ENCODE data around the gene FCGR3B.
"Not testable (repeated sequence)": the region's sequence is repeated elsewhere in the genome, so short reads cannot be mapped to it uniquely, and the experiment has no call there.

- TF ChIP-seq CTCF (conservative IDR thresholded peaks at IDR 0.05; ENCODE audit: low read depth, low read length); EZH2phosphoT487 (IDR thresholded peaks at IDR 0.05; ENCODE audit: borderline replicate concordance, low read length): not testable (repeated sequence)
Measured at GRCh38 chr1:161605024-161605423, 26.0 kb downstream of the FCGR3B start.
